Measurements from ENCODE around the gene GALNT14.

GALNT14 gene

DNA sequence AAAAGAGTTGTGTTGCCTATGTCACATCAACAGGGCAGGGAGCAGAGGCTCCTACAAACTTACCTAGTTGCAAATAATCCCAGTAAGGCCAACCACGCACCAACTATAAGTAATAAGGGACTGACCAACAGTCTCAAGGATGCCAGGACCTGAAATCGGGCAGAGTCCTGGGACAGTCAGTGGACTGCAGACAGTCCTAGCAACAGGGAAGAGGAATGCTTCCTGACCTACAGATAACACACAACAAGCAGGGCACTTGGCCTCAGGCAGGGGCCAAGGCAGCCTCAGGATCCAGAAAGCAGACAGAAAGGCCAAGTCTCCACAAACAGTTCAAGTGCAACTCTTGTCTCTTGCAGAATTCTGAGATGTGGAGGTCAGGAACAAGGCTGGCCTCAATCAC lies 56.2 kb downstream of the GALNT14 start:
- TF ChIP-seq, protein P1, sequence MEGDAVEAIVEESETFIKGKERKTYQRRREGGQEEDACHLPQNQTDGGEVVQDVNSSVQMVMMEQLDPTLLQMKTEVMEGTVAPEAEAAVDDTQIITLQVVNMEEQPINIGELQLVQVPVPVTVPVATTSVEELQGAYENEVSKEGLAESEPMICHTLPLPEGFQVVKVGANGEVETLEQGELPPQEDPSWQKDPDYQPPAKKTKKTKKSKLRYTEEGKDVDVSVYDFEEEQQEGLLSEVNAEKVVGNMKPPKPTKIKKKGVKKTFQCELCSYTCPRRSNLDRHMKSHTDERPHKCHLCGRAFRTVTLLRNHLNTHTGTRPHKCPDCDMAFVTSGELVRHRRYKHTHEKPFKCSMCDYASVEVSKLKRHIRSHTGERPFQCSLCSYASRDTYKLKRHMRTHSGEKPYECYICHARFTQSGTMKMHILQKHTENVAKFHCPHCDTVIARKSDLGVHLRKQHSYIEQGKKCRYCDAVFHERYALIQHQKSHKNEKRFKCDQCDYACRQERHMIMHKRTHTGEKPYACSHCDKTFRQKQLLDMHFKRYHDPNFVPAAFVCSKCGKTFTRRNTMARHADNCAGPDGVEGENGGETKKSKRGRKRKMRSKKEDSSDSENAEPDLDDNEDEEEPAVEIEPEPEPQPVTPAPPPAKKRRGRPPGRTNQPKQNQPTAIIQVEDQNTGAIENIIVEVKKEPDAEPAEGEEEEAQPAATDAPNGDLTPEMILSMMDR (conservative IDR thresholded peaks at IDR 0.05; ENCODE audit: low read depth, low read length): no peak
- no peaks in the 10 kb centered on the region; the same call in 1 of the 2 replicates for H3K79me2 ChIP-seq (ENCODE audit: insufficient read depth, low read depth)
- H3K4me3 ChIP-seq (IDR thresholded peaks at IDR 0.05; ENCODE audit: insufficient read depth, low read depth, low read length): no peak overlapping the region
- no peak overlapping the region for H3K9ac ChIP-seq
- no peaks in the 10 kb centered on the region for H4K20me1 ChIP-seq (ENCODE audit: insufficient read depth)
- H3K27ac ChIP-seq: no peak overlapping the region
- H3K36me3 ChIP-seq (ENCODE audit: insufficient read depth): no peaks in the 10 kb centered on the region
- no peak overlapping the region for H2AFZ ChIP-seq (ENCODE audit: low read depth)
- no peaks in the 10 kb centered on the region for H3K4me1 ChIP-seq (ENCODE audit: low read depth, poor library complexity, severe bottlenecking)
- no peak overlapping the region for H3K4me2 ChIP-seq
- H3K27me3 ChIP-seq (ENCODE audit: insufficient read depth, low read depth): no peaks in the 10 kb centered on the region

DNA sequence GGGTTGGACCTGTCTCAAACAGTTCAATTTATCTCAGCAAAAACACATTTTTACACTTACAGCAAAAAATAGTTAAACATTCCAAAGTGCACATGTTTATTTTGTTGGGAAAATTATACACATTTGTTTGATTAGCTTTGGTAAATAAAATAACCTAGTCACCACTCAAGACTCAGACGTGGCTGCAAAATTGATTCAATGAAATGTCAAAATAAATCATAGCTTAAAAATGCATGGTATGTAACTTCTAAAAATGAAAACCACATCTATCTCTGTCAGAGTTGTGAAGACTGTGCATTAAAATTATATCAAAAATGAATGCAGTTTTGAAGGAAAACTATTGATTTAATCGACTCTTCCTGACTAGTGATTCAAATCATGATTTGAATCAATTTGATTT lies 56.7 kb downstream of the GALNT14 start:
- Histone ChIP-seq H3K27ac (no peak overlapping the region), H3K9ac (no peak overlapping the region), H2AFZ (ENCODE audit: low read depth) (no peak overlapping the region), H3K27me3 (ENCODE audit: insufficient read depth, low read depth) (no peaks in the 10 kb centered on the region), H3K79me2 (ENCODE audit: insufficient read depth, low read depth) (no peaks in the 10 kb centered on the region; the same call in 1 of the 2 replicates), H3K4me1 (ENCODE audit: low read depth, poor library complexity, severe bottlenecking) (no peaks in the 10 kb centered on the region), H3K36me3 (ENCODE audit: insufficient read depth) (no peaks in the 10 kb centered on the region), H4K20me1 (ENCODE audit: insufficient read depth) (no peaks in the 10 kb centered on the region), H3K4me2 (no peak overlapping the region), H3K4me3 (IDR thresholded peaks at IDR 0.05; ENCODE audit: insufficient read depth, low read depth, low read length) (no peak overlapping the region)
- TF ChIP-seq, protein P1 (conservative IDR thresholded peaks at IDR 0.05; ENCODE audit: low read depth, low read length): no peak

DNA sequence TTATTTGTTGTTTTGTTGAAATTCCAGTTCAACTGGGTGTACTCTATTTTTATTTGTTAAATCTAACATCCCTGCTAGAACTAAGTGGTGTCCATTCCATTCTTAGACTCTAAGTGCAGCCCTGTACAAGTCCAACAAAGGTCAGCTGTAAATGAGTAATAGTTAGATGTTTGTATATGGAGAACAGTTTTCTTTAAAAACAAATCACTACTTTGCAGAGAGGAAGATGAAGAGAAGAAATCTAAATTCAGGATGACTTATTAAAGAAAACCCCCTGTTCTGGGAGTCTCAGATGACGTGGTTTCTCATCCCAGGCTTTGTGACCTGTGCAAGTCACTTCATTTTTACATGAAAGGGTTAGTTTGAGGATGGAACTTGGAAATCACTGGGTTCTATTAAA lies 57.9 kb downstream of the GALNT14 start:
- Histone ChIP-seq H3K27ac (no peak overlapping the region), H3K4me2 (no peak overlapping the region), H3K27me3 (ENCODE audit: insufficient read depth, low read depth) (no peaks in the 10 kb centered on the region), H3K4me3 (IDR thresholded peaks at IDR 0.05; ENCODE audit: insufficient read depth, low read depth, low read length) (no peak overlapping the region), H4K20me1 (ENCODE audit: insufficient read depth) (no peaks in the 10 kb centered on the region), H3K9ac (no peak overlapping the region), H2AFZ (ENCODE audit: low read depth) (no peak overlapping the region), H3K79me2 (ENCODE audit: insufficient read depth, low read depth) (no peaks in the 10 kb centered on the region; the same call in 1 of the 2 replicates), H3K4me1 (ENCODE audit: low read depth, poor library complexity, severe bottlenecking) (no peaks in the 10 kb centered on the region), H3K36me3 (ENCODE audit: insufficient read depth) (no peaks in the 10 kb centered on the region)
- TF ChIP-seq, protein P1 (conservative IDR thresholded peaks at IDR 0.05; ENCODE audit: low read depth, low read length): no peak

DNA sequence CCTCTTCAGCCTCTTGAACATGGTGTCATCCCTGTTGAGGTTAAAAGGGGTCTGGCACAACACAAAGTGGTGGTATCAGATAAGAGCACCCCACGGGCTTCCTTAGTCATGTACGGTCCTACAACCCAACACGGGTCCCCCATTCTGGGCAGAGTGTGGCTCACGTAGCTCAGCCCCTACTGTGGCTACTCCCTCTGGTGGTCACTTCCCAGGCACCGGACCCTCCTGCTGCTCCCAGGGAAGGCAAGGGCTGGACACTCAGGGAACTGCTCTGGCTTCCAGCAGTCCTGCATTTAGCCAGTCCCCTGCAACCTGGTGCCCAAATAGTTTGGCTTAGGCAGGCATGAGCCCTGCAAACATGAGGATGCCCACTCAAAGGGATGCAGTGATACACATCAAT lies 58.6 kb downstream of the GALNT14 start:
- H3K27ac ChIP-seq: no peak overlapping the region
- TF ChIP-seq, protein P1 (conservative IDR thresholded peaks at IDR 0.05; ENCODE audit: low read depth, low read length): no peak
- no peak overlapping the region for H3K4me3 ChIP-seq (IDR thresholded peaks at IDR 0.05; ENCODE audit: insufficient read depth, low read depth, low read length)
- H3K27me3 ChIP-seq (ENCODE audit: insufficient read depth, low read depth): no peaks in the 10 kb centered on the region
- H2AFZ ChIP-seq (ENCODE audit: low read depth): no peak overlapping the region
- H4K20me1 ChIP-seq (ENCODE audit: insufficient read depth): no peaks in the 10 kb centered on the region
- H3K9ac ChIP-seq: no peak overlapping the region
- no peaks in the 10 kb centered on the region for H3K4me1 ChIP-seq (ENCODE audit: low read depth, poor library complexity, severe bottlenecking)
- no peaks in the 10 kb centered on the region; the same call in 1 of the 2 replicates for H3K79me2 ChIP-seq (ENCODE audit: insufficient read depth, low read depth)
- no peaks in the 10 kb centered on the region for H3K36me3 ChIP-seq (ENCODE audit: insufficient read depth)
- no peak overlapping the region for H3K4me2 ChIP-seq

Measured in KMS-11 (cell line).